Measurements from ENCODE around the gene ASB10. TPM values are rescaled to one million over a fixed set of nuclear protein-coding genes. Genes with fewer than 3 reads are reported as not detected.

ASB10 gene
- total and polyA plus RNA-seq, 3 donors from 2014 or later: 0.18 to 0.39 TPM; not detected in 1

DNA sequence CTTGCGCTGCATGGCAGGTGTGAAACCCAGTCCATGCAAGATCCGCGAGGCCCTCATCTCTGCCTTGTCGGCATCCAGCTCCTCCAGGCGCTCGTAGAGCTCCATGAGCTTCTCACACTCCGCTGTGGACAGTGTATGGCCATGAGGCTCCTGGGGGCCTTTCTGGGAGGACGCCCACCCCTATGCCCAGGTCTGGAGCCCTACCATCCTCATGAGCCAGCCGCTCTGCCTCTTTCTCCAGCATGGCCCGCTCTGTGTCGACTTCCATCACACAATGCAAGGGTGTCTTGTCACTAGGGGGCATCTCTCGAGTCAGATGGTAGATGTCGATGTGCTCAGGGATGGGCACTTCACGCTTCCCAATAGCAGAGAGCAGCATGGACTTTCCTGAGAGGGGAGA is 36.7 kb upstream of the ASB10 start:
- intact Hi-C loops (cut with DNase I; ENCODE audit: low total_unique reads): no loop called here
- H3K4me1 ChIP-seq: peaks cover 10% of the 10 kb centered on the region
- DNase-seq: no peak
- no peaks in the 10 kb centered on the region for H3K27me3 ChIP-seq
- WGBS, 2 donors: 92 to 93% methylated on average over 14 of the region's 14 CpGs
- no peak for TF ChIP-seq POLR2A (IDR thresholded peaks at IDR 0.05)
- TF ChIP-seq, protein P1, sequence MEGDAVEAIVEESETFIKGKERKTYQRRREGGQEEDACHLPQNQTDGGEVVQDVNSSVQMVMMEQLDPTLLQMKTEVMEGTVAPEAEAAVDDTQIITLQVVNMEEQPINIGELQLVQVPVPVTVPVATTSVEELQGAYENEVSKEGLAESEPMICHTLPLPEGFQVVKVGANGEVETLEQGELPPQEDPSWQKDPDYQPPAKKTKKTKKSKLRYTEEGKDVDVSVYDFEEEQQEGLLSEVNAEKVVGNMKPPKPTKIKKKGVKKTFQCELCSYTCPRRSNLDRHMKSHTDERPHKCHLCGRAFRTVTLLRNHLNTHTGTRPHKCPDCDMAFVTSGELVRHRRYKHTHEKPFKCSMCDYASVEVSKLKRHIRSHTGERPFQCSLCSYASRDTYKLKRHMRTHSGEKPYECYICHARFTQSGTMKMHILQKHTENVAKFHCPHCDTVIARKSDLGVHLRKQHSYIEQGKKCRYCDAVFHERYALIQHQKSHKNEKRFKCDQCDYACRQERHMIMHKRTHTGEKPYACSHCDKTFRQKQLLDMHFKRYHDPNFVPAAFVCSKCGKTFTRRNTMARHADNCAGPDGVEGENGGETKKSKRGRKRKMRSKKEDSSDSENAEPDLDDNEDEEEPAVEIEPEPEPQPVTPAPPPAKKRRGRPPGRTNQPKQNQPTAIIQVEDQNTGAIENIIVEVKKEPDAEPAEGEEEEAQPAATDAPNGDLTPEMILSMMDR (IDR thresholded peaks at IDR 0.05): no peak
- no peak overlapping the region for H3K4me3 ChIP-seq
- no peaks in the 10 kb centered on the region for H3K36me3 ChIP-seq (ENCODE audit: low read depth, missing control alignments)
- H3K27ac ChIP-seq: no peak overlapping the region
- H3K9me3 ChIP-seq: no peaks in the 10 kb centered on the region

GRCh38 chr7:151218170-151218569 is 31.1 kb upstream of the ASB10 start:
- Histone ChIP-seq H3K27ac (no peak overlapping the region), H3K36me3 (ENCODE audit: low read depth, missing control alignments) (no peaks in the 10 kb centered on the region), H3K27me3 (no peaks in the 10 kb centered on the region), H3K4me3 (no peak overlapping the region), H3K4me1 (no peaks in the 10 kb centered on the region), H3K9me3 (no peaks in the 10 kb centered on the region)
- DNase-seq: no peak
- intact Hi-C loops (cut with DNase I; ENCODE audit: low total_unique reads): no loop called here
- TF ChIP-seq, protein P1 (IDR thresholded peaks at IDR 0.05): no peak
- no peak for TF ChIP-seq POLR2A (IDR thresholded peaks at IDR 0.05)
- 84 to 92% methylated on average over 9 of the region's 9 CpGs for WGBS, 2 donors

GRCh38 chr7:151215396-151215795 is 28.3 kb upstream of the ASB10 start:
- intact Hi-C loops (cut with DNase I; ENCODE audit: low total_unique reads): no loop called here
- H3K4me1 ChIP-seq: no peaks in the 10 kb centered on the region
- H3K27ac ChIP-seq: no peak overlapping the region
- no peak overlapping the region for H3K4me3 ChIP-seq
- WGBS, 2 donors: 85 to 94% methylated on average over 5 of the region's 5 CpGs
- no peak for TF ChIP-seq POLR2A (IDR thresholded peaks at IDR 0.05)
- TF ChIP-seq, protein P1 (IDR thresholded peaks at IDR 0.05): no peak
- H3K36me3 ChIP-seq (ENCODE audit: low read depth, missing control alignments): no peaks in the 10 kb centered on the region
- DNase-seq: no peak
- H3K9me3 ChIP-seq: no peaks in the 10 kb centered on the region
- no peaks in the 10 kb centered on the region for H3K27me3 ChIP-seq

GRCh38 chr7:151213826-151214225 is 26.8 kb upstream of the ASB10 start:
- Histone ChIP-seq H3K36me3 (ENCODE audit: low read depth, missing control alignments) (no peaks in the 10 kb centered on the region), H3K4me1 (no peaks in the 10 kb centered on the region), H3K9me3 (no peaks in the 10 kb centered on the region), H3K4me3 (no peak overlapping the region), H3K27me3 (no peaks in the 10 kb centered on the region), H3K27ac (no peak overlapping the region)
- intact Hi-C loops (cut with DNase I; ENCODE audit: low total_unique reads): no loop called here
- no peak for DNase-seq
- WGBS, 2 donors: 75 to 90% methylated on average over 3 of the region's 3 CpGs
- no peak for TF ChIP-seq POLR2A (IDR thresholded peaks at IDR 0.05)
- TF ChIP-seq, protein P1 (IDR thresholded peaks at IDR 0.05): no peak

- Histone ChIP-seq H3K4me3 (no peak overlapping the region), H3K27me3 (no peaks in the 10 kb centered on the region), H3K4me1 (no peaks in the 10 kb centered on the region), H3K9me3 (no peaks in the 10 kb centered on the region), H3K36me3 (ENCODE audit: low read depth, missing control alignments) (no peaks in the 10 kb centered on the region), H3K27ac (no peak overlapping the region)
- no peak for TF ChIP-seq POLR2A (IDR thresholded peaks at IDR 0.05)
- TF ChIP-seq, protein P1 (IDR thresholded peaks at IDR 0.05): no peak
- intact Hi-C loops (cut with DNase I; ENCODE audit: low total_unique reads): no loop called here
- WGBS, 2 donors: 80 to 88% methylated on average over 5 of the region's 5 CpGs
- DNase-seq: no peak
Measured at GRCh38 chr7:151212626-151213025, 25.6 kb upstream of the ASB10 start.
